ENCODE results near the gene TMEM179. TPM values are rescaled to one million over a fixed set of nuclear protein-coding genes. Genes with fewer than 3 reads are reported as not detected.

The TMEM179 gene
- total and polyA plus RNA-seq, 3 donors from 2014 or later = 4.9 to 12.1 (median 9.8) TPM

DNA sequence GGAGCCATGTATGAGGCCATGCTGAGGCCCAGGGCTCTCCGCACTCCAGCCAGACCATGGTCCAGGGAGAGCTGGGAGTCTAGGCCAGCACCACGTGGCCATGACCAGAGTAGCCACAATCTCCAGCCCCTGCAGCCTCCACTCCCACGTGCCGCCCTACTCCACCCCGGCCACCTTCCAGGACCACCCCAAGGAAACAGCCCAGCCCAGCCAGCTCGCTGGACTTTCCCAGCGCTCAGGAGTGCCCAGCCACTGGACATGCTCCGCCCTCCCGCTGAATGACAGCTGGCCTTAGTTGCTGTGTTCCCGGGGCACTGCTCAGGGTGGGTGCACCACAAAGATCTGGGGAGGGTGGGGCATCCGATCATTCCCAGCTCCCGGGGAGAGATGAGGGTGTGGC lies 27.1 kb downstream of the TMEM179 start:
- H3K27me3 ChIP-seq = no peaks in the 10 kb centered on the region
- TF ChIP-seq, protein P1, sequence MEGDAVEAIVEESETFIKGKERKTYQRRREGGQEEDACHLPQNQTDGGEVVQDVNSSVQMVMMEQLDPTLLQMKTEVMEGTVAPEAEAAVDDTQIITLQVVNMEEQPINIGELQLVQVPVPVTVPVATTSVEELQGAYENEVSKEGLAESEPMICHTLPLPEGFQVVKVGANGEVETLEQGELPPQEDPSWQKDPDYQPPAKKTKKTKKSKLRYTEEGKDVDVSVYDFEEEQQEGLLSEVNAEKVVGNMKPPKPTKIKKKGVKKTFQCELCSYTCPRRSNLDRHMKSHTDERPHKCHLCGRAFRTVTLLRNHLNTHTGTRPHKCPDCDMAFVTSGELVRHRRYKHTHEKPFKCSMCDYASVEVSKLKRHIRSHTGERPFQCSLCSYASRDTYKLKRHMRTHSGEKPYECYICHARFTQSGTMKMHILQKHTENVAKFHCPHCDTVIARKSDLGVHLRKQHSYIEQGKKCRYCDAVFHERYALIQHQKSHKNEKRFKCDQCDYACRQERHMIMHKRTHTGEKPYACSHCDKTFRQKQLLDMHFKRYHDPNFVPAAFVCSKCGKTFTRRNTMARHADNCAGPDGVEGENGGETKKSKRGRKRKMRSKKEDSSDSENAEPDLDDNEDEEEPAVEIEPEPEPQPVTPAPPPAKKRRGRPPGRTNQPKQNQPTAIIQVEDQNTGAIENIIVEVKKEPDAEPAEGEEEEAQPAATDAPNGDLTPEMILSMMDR (IDR thresholded peaks at IDR 0.05) = no peak
- no peak for TF ChIP-seq POLR2A (IDR thresholded peaks at IDR 0.05)
- H3K36me3 ChIP-seq (ENCODE audit: low read depth, missing control alignments) = no peaks in the 10 kb centered on the region
- 49 to 68% methylated on average over 4 to 12 of the region's 12 CpGs for WGBS, 2 donors
- H3K4me3 ChIP-seq = no peak overlapping the region
- H3K9me3 ChIP-seq = no peaks in the 10 kb centered on the region
- intact Hi-C loops (cut with DNase I; ENCODE audit: low total_unique reads) = no loop called here
- DNase-seq = no peak
- peaks cover 14% of the 10 kb centered on the region for H3K4me1 ChIP-seq
- H3K27ac ChIP-seq = no peak overlapping the region

DNA sequence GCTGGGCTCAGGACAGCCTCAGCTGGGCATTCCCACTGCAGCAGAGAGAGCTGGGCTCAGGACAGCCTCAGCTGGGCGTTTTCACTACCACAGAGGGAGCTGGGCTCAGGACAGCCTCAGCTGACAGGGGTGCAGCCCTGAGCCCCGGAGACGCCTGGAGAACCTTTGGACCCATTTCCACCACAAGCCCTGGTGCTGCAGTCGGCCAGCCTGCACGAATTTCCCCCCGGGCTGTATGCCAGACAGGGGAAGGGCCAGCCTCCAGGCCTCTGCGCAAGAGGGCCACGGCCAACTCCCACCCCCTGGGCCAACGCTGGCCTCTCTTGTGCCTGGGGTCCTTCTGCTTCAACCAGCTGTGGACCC lies 27.6 kb downstream of the TMEM179 start:
- H3K27me3 ChIP-seq = no peaks in the 10 kb centered on the region
- no peak for DNase-seq
- no peaks in the 10 kb centered on the region for H3K36me3 ChIP-seq (ENCODE audit: low read depth, missing control alignments)
- no peak overlapping the region for H3K27ac ChIP-seq
- H3K9me3 ChIP-seq = no peaks in the 10 kb centered on the region
- H3K4me3 ChIP-seq = no peak overlapping the region
- TF ChIP-seq, protein P1 (IDR thresholded peaks at IDR 0.05) = no peak
- no peak for TF ChIP-seq POLR2A (IDR thresholded peaks at IDR 0.05)
- intact Hi-C loops (cut with DNase I; ENCODE audit: low total_unique reads) = no loop called here
- 73 to 79% methylated on average over 9 of the region's 9 CpGs for WGBS, 2 donors
- H3K4me1 ChIP-seq = peaks cover 9% of the 10 kb centered on the region

DNA sequence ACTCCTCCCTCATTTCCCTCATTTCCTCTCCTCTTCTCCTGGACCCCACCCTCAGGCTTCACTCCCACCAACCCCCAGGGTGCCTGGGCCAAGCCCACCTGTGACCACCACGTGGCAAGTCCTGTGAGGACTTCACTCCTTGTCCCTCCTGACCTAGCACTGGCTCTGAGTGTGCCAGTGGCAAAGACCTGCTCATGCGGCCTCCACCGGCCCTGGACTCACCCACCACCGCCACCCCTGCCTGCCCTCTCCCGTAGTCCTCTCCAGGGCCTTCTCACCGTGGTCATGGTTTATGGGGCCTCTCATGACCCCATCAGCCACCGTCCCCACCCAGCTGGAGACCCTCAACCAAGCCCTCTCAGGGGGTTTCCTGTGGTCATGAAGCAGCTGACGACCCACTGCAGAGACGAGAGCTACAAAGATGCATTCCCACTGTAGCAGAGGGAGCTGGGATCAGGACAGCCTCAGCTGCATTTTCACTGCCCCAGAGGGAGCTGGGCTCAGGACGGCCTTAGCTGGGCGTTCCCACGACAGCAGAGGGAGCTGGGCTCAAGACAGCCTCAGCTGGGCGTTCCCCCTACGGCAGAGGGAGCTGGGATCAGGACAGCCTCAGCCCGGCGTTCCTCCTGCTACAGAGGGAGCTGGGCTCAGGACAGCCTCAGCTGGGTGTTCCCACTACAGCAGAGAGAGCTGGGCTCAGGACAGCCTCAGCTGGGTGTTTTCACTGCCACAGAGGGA lies 28.2 kb downstream of the TMEM179 start:
- H3K36me3 ChIP-seq (ENCODE audit: low read depth, missing control alignments) = no peaks in the 10 kb centered on the region
- no peak for DNase-seq
- H3K27ac ChIP-seq = no peak overlapping the region
- H3K9me3 ChIP-seq = no peaks in the 10 kb centered on the region
- no peaks in the 10 kb centered on the region for H3K27me3 ChIP-seq
- peaks cover 6% of the 10 kb centered on the region for H3K4me1 ChIP-seq
- no peak for TF ChIP-seq POLR2A (IDR thresholded peaks at IDR 0.05)
- TF ChIP-seq, protein P1 (IDR thresholded peaks at IDR 0.05) = no peak
- no peak overlapping the region for H3K4me3 ChIP-seq
- intact Hi-C loops (cut with DNase I; ENCODE audit: low total_unique reads) = no loop called here
- 69 to 78% methylated on average over 16 of the region's 16 CpGs for WGBS, 2 donors

DNA sequence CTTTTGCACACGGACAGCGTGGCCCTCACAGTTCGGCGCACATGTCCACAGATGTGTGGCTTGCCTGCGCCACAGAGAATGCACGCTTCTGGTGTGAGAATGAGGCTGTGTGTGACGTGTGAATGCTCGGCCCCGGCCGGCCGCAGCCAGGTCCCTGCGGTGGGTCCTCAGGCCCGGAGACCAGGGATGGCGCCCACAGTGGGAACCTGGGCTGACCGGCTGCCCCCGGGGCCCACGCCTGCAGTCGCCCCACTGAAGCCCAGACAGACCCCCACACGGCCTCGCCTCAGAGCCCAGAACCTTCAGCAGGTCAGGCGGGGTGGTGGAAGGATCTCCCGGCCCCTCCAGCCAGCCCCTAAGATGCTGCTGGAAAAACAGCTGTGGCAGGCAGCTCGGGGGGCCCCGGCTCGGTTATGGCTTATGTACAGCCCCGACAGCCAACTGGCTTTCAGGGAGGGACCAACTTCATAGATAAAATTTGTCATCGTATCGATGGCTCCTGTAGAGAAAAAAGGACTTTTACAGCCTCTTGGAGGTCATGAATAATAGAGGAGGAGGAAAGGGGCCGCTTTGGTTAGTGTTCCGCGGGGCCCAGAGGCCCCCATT lies 29.5 kb downstream of the TMEM179 start:
- H3K4me3 ChIP-seq = no peak overlapping the region
- no peak for DNase-seq
- no peaks in the 10 kb centered on the region for H3K4me1 ChIP-seq
- H3K27me3 ChIP-seq = no peaks in the 10 kb centered on the region
- H3K9me3 ChIP-seq = no peaks in the 10 kb centered on the region
- no peaks in the 10 kb centered on the region for H3K36me3 ChIP-seq (ENCODE audit: low read depth, missing control alignments)
- TF ChIP-seq POLR2A (IDR thresholded peaks at IDR 0.05) = no peak
- TF ChIP-seq, protein P1 (IDR thresholded peaks at IDR 0.05) = no peak
- WGBS, 2 donors = 87 to 90% methylated on average over 28 to 31 of the region's 31 CpGs
- H3K27ac ChIP-seq = no peak overlapping the region
- intact Hi-C loops (cut with DNase I; ENCODE audit: low total_unique reads) = no loop called here

DNA sequence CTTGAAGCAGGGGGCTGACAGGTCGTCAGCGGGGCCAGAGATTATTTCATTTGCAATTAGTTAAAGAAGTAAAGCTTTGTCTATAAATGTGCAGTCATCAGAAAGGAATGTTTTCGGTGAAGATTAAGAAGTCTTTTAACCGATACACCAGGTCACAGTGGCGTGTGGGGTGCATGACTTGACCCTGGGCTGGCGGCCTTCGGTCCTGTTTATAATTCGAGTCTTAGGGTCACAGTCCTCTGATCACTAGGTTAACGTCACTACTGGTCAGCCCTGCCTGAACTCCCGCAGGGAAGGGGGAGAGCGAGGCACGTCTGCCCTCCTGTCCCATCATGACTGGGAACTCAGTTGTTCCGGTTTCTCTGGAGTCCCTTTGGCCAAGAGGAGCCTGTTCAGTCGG lies 30.0 kb downstream of the TMEM179 start:
- H3K4me1 ChIP-seq = no peaks in the 10 kb centered on the region
- intact Hi-C loops (cut with DNase I; ENCODE audit: low total_unique reads) = no loop called here

More for the DNA sequence above, 30.0 kb downstream of the TMEM179 start:
- TF ChIP-seq, protein P1 (IDR thresholded peaks at IDR 0.05) = no peak
- TF ChIP-seq POLR2A (IDR thresholded peaks at IDR 0.05) = no peak
- H3K9me3 ChIP-seq = no peaks in the 10 kb centered on the region
- no peak overlapping the region for H3K27ac ChIP-seq
- H3K36me3 ChIP-seq (ENCODE audit: low read depth, missing control alignments) = no peaks in the 10 kb centered on the region
- 67 to 71% methylated on average over 14 of the region's 14 CpGs for WGBS, 2 donors
- no peaks in the 10 kb centered on the region for H3K27me3 ChIP-seq
- DNase-seq = no peak
- H3K4me3 ChIP-seq = no peak overlapping the region
